Measurements from ENCODE around the gene NTM. TPM values are rescaled to one million over a fixed set of nuclear protein-coding genes. Genes with fewer than 3 reads are reported as not detected.

Gene NTM
- total RNA-seq, 1 experiment from 2014 or later, result 9.9 TPM

GRCh38 chr11:131829725-131830124, 459.3 kb downstream of the NTM start:
- H3K27ac ChIP-seq (ENCODE audit: insufficient read length, low read depth, low read length), result no peak overlapping the region
- no peak overlapping the region for H3K4ac ChIP-seq (ENCODE audit: low read depth, low read length)
- no peak overlapping the region for H3K23ac ChIP-seq (ENCODE audit: insufficient read length, low read depth, low read length)
- DNase-seq, result no peak
- no peak overlapping the region for H2BK20ac ChIP-seq (ENCODE audit: low read depth, low read length, poor library complexity, severe bottlenecking)
- no peak overlapping the region for H3K56ac ChIP-seq (ENCODE audit: insufficient read length, low read depth, low read length)
- H3K4me1 ChIP-seq (ENCODE audit: insufficient read depth, low read length), result no peaks in the 10 kb centered on the region
- Mint-ChIP-seq H3K27ac (no peak overlapping the region), H3K4me1 (0 out of 4 replicates have a peak, but pooled peaks cover 0 to 2% of the 10 kb centered on the region in 2 experiments), H3K4me3 (no peak overlapping the region), H3K9me3 (no peaks in the 10 kb centered on the region), H3K27me3 (ENCODE audit: low read depth) (peaks cover 3% of the 10 kb centered on the region; the same call in 1 of the 2 replicates), H3K36me3 (ENCODE audit: insufficient read depth in 1 of 3, low read depth in 3 of 3) (no peaks in the 10 kb centered on the region)
- H4K20me1 ChIP-seq (ENCODE audit: control insufficient read depth, insufficient read depth, insufficient read length), result no peaks in the 10 kb centered on the region
- H3K27me3 ChIP-seq (ENCODE audit: insufficient read depth, low read length), result no peaks in the 10 kb centered on the region
- H3T11ph ChIP-seq (ENCODE audit: low read length), result no peak overlapping the region
- H2BK120ac ChIP-seq (ENCODE audit: low read depth, low read length, poor library complexity, severe bottlenecking), result no peak overlapping the region
- no peak overlapping the region for H2BK5ac ChIP-seq (ENCODE audit: insufficient read length, low read length)
- H3K4me2 ChIP-seq (ENCODE audit: insufficient read depth, insufficient read length, low read length), result no peak overlapping the region
- H3K9me3 ChIP-seq (ENCODE audit: control insufficient read depth, low read depth, low read length), result no peaks in the 10 kb centered on the region
- no peak overlapping the region for H2BK15ac ChIP-seq (ENCODE audit: low read depth, low read length)
- H3K23me2 ChIP-seq (ENCODE audit: insufficient read length, low read depth, low read length, poor library complexity, severe bottlenecking), result no peaks in the 10 kb centered on the region
- H3K79me2 ChIP-seq (ENCODE audit: insufficient read depth, low read length), result no peaks in the 10 kb centered on the region
- no peak overlapping the region for H2BK12ac ChIP-seq (ENCODE audit: insufficient read length, low read depth, low read length)
- no peak overlapping the region for H2AFZ ChIP-seq (ENCODE audit: low read length)
- no peak overlapping the region for H2AK5ac ChIP-seq (ENCODE audit: insufficient read length, low read length)
- no peak overlapping the region for H4K8ac ChIP-seq (replicated peaks; ENCODE audit: insufficient read length, low read depth, low read length)
- no peaks in the 10 kb centered on the region for H3K79me1 ChIP-seq (ENCODE audit: insufficient read depth, low read depth, low read length, poor library complexity, severe bottlenecking)
- H4K91ac ChIP-seq (ENCODE audit: insufficient read length, low read depth, low read length), result no peak overlapping the region
- WGBS (ENCODE audit: extremely low coverage, insufficient read length, low lambda C conversion rate), result no CpG with 5 or more reads among the region's 1 CpG
- H4K5ac ChIP-seq (ENCODE audit: insufficient read length, low read depth, low read length), result no peak overlapping the region
- TF ChIP-seq CTCF (conservative IDR thresholded peaks at IDR 0.05), result no peak
- no peak overlapping the region for H3K14ac ChIP-seq (ENCODE audit: insufficient read depth, low read length)
- no peak overlapping the region for H3K18ac ChIP-seq (ENCODE audit: insufficient read length, low read depth, low read length)
- H3K9ac ChIP-seq (ENCODE audit: extremely low read depth, insufficient read length, low read length), result no peak overlapping the region
